SK-N-SH (cell line): ENCODE measurements around the gene ANGPTL4.

Experiments used
- EP300 ChIP-seq, 2 experiments: IDR thresholded peaks; 2 replicates each; pipeline versions ENCODE4 v1.4.0 to v1.6.1; 2012; ENCODE audit warnings: borderline replicate concordance in 1 of 2, low read depth in 1 of 2, low read length in 1 of 2
- EZH2phosphoT487 ChIP-seq: fragments of 200-600 bp; sonication (generic); IDR thresholded peaks from 2 replicates; pipeline ENCODE4 v1.6.1; 2017; ENCODE audit warnings: low read depth, mixed run types, mild to moderate bottlenecking, antibody characterized with exemption, moderate library complexity, borderline replicate concordance
- IRF3 ChIP-seq: fragments of 150-350 bp; IDR thresholded peaks from 2 replicates; pipeline ENCODE4 v1.6.1; 2016; ENCODE audit warnings: mild to moderate bottlenecking, low read depth, low read length
- JUND ChIP-seq: IDR thresholded peaks from 2 replicates; pipeline ENCODE4 v1.4.0; 2012
- MEF2A ChIP-seq: IDR thresholded peaks from 2 replicates; pipeline ENCODE4 v1.4.0; 2012; ENCODE audit warnings: low read depth, borderline replicate concordance
- MXI1 ChIP-seq: IDR thresholded peaks from 2 replicates; pipeline ENCODE4 v1.6.1; 2012; ENCODE audit warnings: mild to moderate bottlenecking, low read depth, low read length, improper control_type of control experiment
- POLR2AphosphoS5 ChIP-seq: IDR thresholded peaks from 2 replicates; pipeline ENCODE4 v1.6.1; 2012; ENCODE audit warnings: low read depth, low read length
- RFX5 ChIP-seq: IDR thresholded peaks from 2 replicates; pipeline ENCODE4 v1.6.1; 2012; ENCODE audit warnings: mild to moderate bottlenecking, improper control_type of control experiment, low read length
- SMC3 ChIP-seq: IDR thresholded peaks from 2 replicates; pipeline ENCODE4 v1.6.1; 2012; ENCODE audit warnings: low read depth, low read length, improper control_type of control experiment
- TAF1 ChIP-seq: IDR thresholded peaks from 2 replicates; pipeline ENCODE4 v1.6.1; 2012; ENCODE audit warnings: low read depth, mild to moderate bottlenecking, low read length, moderate library complexity, borderline replicate concordance
- USF1 ChIP-seq: IDR thresholded peaks from 2 replicates; pipeline ENCODE4 v1.4.0; 2012; ENCODE audit warnings: low read depth, borderline replicate concordance
- TF ChIP-seq, protein P1 (sequence below): fragments of 200-600 bp; sonication (generic); IDR thresholded peaks from 2 replicates; pipeline ENCODE4 v1.6.1; 2017; ENCODE audit warnings: antibody characterized with exemption, mild to moderate bottlenecking, moderate library complexity

GRCh38 chr19:8399681-8400188 lies 35.8 kb downstream of the ANGPTL4 start:
- TF ChIP-seq RFX5 (no peak), TAF1 (no peak), EP300 (IDR thresholded peaks at IDR 0.05; ENCODE audit: borderline replicate concordance in 1 of 2, low read depth in 1 of 2, low read length in 1 of 2) (no peak), SMC3 (no peak), MXI1 (no peak), IRF3 (no peak), JUND (no peak), POLR2AphosphoS5 (no peak), EZH2phosphoT487 (no peak), MEF2A (no peak), USF1 (no peak)
- TF ChIP-seq, protein P1, sequence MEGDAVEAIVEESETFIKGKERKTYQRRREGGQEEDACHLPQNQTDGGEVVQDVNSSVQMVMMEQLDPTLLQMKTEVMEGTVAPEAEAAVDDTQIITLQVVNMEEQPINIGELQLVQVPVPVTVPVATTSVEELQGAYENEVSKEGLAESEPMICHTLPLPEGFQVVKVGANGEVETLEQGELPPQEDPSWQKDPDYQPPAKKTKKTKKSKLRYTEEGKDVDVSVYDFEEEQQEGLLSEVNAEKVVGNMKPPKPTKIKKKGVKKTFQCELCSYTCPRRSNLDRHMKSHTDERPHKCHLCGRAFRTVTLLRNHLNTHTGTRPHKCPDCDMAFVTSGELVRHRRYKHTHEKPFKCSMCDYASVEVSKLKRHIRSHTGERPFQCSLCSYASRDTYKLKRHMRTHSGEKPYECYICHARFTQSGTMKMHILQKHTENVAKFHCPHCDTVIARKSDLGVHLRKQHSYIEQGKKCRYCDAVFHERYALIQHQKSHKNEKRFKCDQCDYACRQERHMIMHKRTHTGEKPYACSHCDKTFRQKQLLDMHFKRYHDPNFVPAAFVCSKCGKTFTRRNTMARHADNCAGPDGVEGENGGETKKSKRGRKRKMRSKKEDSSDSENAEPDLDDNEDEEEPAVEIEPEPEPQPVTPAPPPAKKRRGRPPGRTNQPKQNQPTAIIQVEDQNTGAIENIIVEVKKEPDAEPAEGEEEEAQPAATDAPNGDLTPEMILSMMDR: no peak
